Left colon (tissue), 2 donors: ENCODE results near the gene SCGB1D1. TPM values are rescaled to one million over a fixed set of nuclear protein-coding genes. Genes with fewer than 3 reads are reported as not detected.

Experiments
- ATAC-seq: fragments of 200-7000 bp; cut with Tn5 transposase; one replicate; pipeline ENCODE4 v1.9.1; 2020; ENCODE audit warnings: mild to moderate bottlenecking, moderate library complexity
- DNase-seq, 2 donors: peaks; one replicate each; pipeline ENCODE4 v3.0.0-alpha.2; 2020
- intact Hi-C, 2 donors: fragments of 100-400 bp; cut with DNase I in 1 of 2; cut with micrococcal nuclease in 1 of 2; formaldehyde crosslinking; loops; one replicate each; pipeline versions ENCODE4 v1.11.2 to v1.14.0; 2022; cut with DNase I, micrococcal nuclease
- long read RNA-seq: library from polyadenylated mRNA; unstranded; transcript quantifications from one replicate; pipeline ENCODE4 v2.0.0, GENCODE V29; 2021
- total RNA-seq, 2 donors: library from RNA; stranded (reverse); fragmentation: NEBNext Ultra II Directional; extraction: Animal tissue kit (Norgen Biotek cat#: 25700); gene quantifications; one replicate each; pipeline ENCODE4 v1.2.1, GENCODE V29; 2021
- donor health status: DM: no; HTN: no; CAD: no.
- donor health status: DM: yes; HTN: yes; CAD: no.

Gene SCGB1D1, protein sequence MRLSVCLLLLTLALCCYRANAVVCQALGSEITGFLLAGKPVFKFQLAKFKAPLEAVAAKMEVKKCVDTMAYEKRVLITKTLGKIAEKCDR
- total RNA-seq = not detected
- long read RNA-seq = 0 reads

- DNase-seq (no peak), ATAC-seq (no peak)
- intact Hi-C loops = no loop called here
Measured at GRCh38 chr11:62190011-62190410, at the start of gene SCGB1D1. Gene SCGB1D1, plus strand, starts transcription at chr11:62190216. Its CDS starts 69 bp downstream, at chr11:62190285.

- DNase-seq (peak in 1 of 2 donors; percentile 16), ATAC-seq (no peak)
- intact Hi-C loops = no loop called here
Measured at GRCh38 chr11:62140304-62141110, 49.5 kb upstream of the SCGB1D1 start.

DNA sequence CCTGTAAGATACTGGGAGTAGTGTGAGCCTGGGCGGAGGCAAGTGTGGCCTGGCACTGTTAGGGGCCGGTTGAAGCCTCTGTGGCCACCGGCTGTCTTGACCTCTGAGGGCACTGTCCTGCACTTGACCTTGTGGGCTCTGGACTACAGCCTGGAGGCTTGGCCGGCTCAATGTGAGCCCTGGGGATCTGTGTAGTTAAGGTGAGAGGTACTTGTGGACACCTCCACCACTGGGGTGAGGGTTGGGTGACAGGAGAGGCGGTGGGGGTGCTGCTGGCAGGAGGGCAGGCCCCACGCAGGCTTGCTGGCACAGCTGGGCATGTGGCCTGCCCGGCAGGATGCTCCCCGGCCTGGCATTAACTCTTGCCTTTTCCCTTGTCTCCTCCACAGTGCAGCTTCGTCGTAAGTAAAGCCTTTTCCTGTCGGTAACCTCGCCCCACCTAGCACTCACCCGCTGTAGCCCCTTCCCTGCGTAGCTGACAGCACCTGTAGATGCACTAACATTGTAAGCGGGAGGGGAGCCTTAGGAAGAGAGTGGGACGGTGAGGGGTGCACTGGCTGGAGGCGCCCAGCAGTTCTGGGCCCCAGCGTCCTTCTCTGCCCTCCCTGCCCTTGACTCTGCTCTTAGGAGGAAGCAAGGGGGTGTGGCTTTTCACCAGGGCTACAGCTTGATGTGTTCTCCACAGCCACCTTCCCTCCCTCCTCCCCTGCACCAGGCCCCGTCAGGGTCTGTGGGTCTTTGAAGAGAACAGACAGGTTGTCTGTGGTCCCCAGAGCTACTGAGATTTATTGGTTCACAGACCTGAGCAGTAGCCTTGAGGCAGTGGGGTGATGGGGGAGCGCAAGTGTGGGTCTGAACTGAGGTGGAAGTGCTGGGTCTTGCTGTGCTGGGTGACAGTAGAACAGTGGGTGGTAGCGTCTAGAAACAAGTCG lies 48.6 kb upstream of the SCGB1D1 start:
- DNase-seq (no peak), ATAC-seq (no peak)
- intact Hi-C loops = no loop called here

DNA sequence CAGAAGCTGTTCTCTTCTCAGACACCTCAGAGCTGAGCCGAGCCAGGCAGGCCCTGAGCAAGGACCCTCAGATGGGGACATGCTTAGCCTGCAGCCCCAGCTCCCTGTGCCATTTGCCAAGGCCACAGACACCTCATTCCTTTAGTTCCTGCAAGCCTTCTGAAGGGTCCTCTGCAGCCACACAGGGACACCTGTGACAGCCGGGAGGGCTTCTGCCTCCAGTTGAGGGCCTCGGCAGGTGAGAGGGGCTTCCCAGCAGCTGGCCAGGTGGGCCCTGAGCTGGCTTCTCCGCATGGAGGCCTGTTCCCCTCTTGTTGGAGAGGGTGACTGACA lies 48.0 kb upstream of the SCGB1D1 start:
- DNase-seq (peak in 1 of 2 donors; percentile 4), ATAC-seq (no peak)
- intact Hi-C loops = no loop called here

DNA sequence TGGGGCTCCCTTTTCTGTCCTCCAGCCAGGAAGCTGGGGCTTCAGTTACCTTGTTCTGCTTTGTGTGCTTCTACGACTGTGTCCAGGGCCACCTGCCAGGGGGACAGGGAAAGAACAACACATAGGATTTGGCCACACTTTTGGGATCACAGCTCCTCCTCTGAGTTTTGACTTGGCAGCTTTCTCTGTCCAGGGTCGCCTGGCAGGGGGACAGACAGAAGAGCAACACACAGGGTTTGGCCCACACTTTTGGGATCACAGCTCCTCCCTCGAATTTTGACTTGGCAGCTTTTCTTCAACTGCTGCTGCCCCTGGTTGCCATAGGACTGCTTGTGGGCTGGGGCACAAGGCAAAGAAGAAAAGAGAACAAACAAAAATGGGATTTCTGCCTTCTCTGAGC lies 47.1 kb upstream of the SCGB1D1 start:
- intact Hi-C loops = no loop called here
- DNase-seq (peak in 1 of 2 donors; percentile 14), ATAC-seq (no peak)

GRCh38 chr11:62143727-62144126 lies 46.3 kb upstream of the SCGB1D1 start:
- peak in 1 of 2 donors; percentile 8 for DNase-seq
- peak; percentile 8 for ATAC-seq
- intact Hi-C loops = no loop called here

- ATAC-seq = no peak
- intact Hi-C loops = no loop called here
- peak in 1 of 2 donors; percentile 11 for DNase-seq
Measured at GRCh38 chr11:62144641-62145255, 45.3 kb upstream of the SCGB1D1 start.

GRCh38 chr11:62145261-62145871 lies 44.6 kb upstream of the SCGB1D1 start:
- peak in 1 of 2 donors; percentile 18 for DNase-seq
- intact Hi-C loops = no loop called here
- ATAC-seq = no peak

- no peak for ATAC-seq
- peak in 1 of 2 donors; percentile 4 for DNase-seq
Measured at GRCh38 chr11:62146476-62147200, 43.4 kb upstream of the SCGB1D1 start.

DNA sequence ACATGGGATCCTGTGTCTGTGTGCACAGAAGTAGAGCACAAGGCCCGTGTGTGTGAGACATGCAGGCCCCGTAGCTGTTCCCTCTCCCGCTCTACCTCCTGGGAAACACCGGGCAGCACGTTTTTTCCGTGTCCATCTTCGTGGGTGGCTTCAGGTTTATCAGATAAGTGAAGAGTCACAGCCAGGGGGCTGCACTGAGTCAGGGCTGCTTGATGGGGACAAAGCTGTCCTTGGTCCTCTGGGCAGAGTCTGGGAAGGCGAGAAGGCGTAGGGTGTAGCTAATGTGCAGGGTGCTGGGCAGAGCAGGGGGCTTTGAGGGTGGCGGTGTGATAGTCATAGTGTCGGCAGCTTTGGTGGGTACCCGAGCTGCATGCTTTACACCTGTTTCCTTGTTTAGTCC lies 42.5 kb upstream of the SCGB1D1 start:
- DNase-seq (peak in 1 of 2 donors; percentile 18), ATAC-seq (no peak)
- intact Hi-C loops = no loop called here

More at GRCh38 chr11:62146476-62147200, 43.4 kb upstream of the SCGB1D1 start:
- intact Hi-C loops = no loop called here

DNA sequence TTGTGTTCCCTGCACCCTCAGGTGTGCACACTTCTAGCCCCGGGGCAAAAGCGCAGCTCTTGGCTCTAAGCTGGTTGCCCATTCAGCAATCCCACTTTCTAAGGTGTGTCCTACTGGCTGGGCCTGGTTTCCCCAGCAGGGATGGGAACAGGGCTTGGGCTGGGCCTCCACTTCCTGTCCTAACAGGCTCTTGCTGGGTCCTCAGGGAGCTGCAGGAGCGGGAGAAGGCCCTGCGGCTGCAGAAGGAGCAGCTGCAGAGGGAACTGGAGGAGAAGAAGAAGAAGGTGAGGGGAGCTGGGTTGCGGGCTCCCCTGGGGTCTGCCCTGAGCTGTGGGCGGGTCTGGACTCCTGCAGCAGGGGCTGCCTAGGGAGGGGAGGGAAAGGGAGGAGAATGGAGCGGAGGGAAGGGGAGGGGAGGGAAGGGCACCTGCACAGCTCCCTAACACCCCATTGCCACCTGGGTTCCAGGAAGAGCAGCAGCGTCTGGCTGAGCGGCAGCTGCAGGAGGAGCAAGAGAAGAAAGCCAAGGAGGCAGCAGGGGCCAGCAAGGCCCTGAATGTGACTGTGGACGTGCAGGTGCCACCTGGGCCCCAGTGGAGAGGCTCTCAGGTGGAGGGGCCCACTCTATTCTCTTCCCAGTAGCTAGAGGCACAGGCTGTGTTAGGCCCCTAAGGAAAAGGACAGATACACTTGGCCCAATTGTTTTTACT lies 41.6 kb upstream of the SCGB1D1 start:
- no peak for ATAC-seq
- intact Hi-C loops = no loop called here
- peak in 1 of 2 donors; percentile 18 for DNase-seq

GRCh38 chr11:62149986-62150886 lies 39.8 kb upstream of the SCGB1D1 start:
- intact Hi-C loops = no loop called here
- ATAC-seq (no peak), DNase-seq (peak in 1 of 2 donors; percentile 11)

- DNase-seq (peak in 1 of 2 donors; percentile 14), ATAC-seq (no peak)
- intact Hi-C loops = no loop called here
Measured at GRCh38 chr11:62150887-62151736, 38.9 kb upstream of the SCGB1D1 start.

- DNase-seq = no peak
- ATAC-seq = no peak
- intact Hi-C loops = no loop called here
Measured at GRCh38 chr11:62151737-62152102, 38.3 kb upstream of the SCGB1D1 start.

GRCh38 chr11:62152245-62153086 lies 37.5 kb upstream of the SCGB1D1 start:
- ATAC-seq = no peak
- intact Hi-C loops = no loop called here
- no peak for DNase-seq
